Measurements from ENCODE around the gene TBXAS1. TPM values are rescaled to one million over a fixed set of nuclear protein-coding genes. Genes with fewer than 3 reads are reported as not detected.

TBXAS1 gene
- total RNA-seq, 2 donors from 2014 or later: 3.6 to 10.6 TPM

- H3K27ac ChIP-seq: no peak overlapping the region
- TF ChIP-seq CTCF (IDR thresholded peaks at IDR 0.05): no peak
- no peaks in the 10 kb centered on the region for H3K27me3 ChIP-seq
- no peaks in the 10 kb centered on the region for H3K4me1 ChIP-seq
- H3K4me3 ChIP-seq: no peak overlapping the region
- DNase-seq (no peak), ATAC-seq (no peak)
- no peaks in the 10 kb centered on the region for H3K36me3 ChIP-seq (replicated peaks in 1 of 2; ENCODE audit: insufficient read depth in 1 of 2, low read depth in 2 of 2)
- 74 to 79% methylated on average over 6 of the region's 6 CpGs for WGBS, 2 donors
- no peaks in the 10 kb centered on the region for H3K9me3 ChIP-seq
- intact Hi-C loops (cut with DNase I): no loop called here
These were observed 66.2 kb downstream of the TBXAS1 start for GRCh38 chr7:139895141-139895829.

GRCh38 chr7:139896288-139896687 is 67.2 kb downstream of the TBXAS1 start:
- ATAC-seq (no peak), DNase-seq (no peak)
- Histone ChIP-seq H3K36me3 (replicated peaks in 1 of 2; ENCODE audit: insufficient read depth in 1 of 2, low read depth in 2 of 2) (no peaks in the 10 kb centered on the region), H3K4me1 (no peaks in the 10 kb centered on the region), H3K4me3 (no peak overlapping the region), H3K27ac (no peak overlapping the region), H3K27me3 (no peaks in the 10 kb centered on the region), H3K9me3 (no peaks in the 10 kb centered on the region)
- intact Hi-C loops (cut with DNase I): no loop called here
- no peak for TF ChIP-seq POLR2A (IDR thresholded peaks at IDR 0.05)
- TF ChIP-seq CTCF (IDR thresholded peaks at IDR 0.05): no peak
- 84 to 92% methylated on average over 3 of the region's 3 CpGs for WGBS, 2 donors

GRCh38 chr7:139896831-139897230 is 67.8 kb downstream of the TBXAS1 start:
- DNase-seq (no peak), ATAC-seq (no peak)
- no peaks in the 10 kb centered on the region for H3K27me3 ChIP-seq
- H3K4me1 ChIP-seq: no peaks in the 10 kb centered on the region
- intact Hi-C loops (cut with DNase I): no loop called here
- H3K27ac ChIP-seq: no peak overlapping the region
- H3K4me3 ChIP-seq: no peak overlapping the region
- 68 to 69% methylated on average over 6 of the region's 6 CpGs for WGBS, 2 donors
- no peak for TF ChIP-seq CTCF (IDR thresholded peaks at IDR 0.05)
- TF ChIP-seq POLR2A (IDR thresholded peaks at IDR 0.05): no peak
- no peaks in the 10 kb centered on the region for H3K9me3 ChIP-seq
- H3K36me3 ChIP-seq (replicated peaks in 1 of 2; ENCODE audit: insufficient read depth in 1 of 2, low read depth in 2 of 2): no peaks in the 10 kb centered on the region

GRCh38 chr7:139897422-139898090 is 68.5 kb downstream of the TBXAS1 start:
- no peak for DNase-seq
- no peaks in the 10 kb centered on the region for H3K9me3 ChIP-seq

More at GRCh38 chr7:139897422-139898090, 68.5 kb downstream of the TBXAS1 start:
- Histone ChIP-seq H3K4me1 (no peaks in the 10 kb centered on the region), H3K27me3 (no peaks in the 10 kb centered on the region), H3K4me3 (no peak overlapping the region), H3K27ac (no peak overlapping the region), H3K36me3 (replicated peaks in 1 of 2; ENCODE audit: insufficient read depth in 1 of 2, low read depth in 2 of 2) (no peaks in the 10 kb centered on the region)
- no peak for TF ChIP-seq POLR2A (IDR thresholded peaks at IDR 0.05)
- no peak for TF ChIP-seq CTCF (IDR thresholded peaks at IDR 0.05)
- WGBS, 2 donors: 61 to 67% methylated on average over 5 of the region's 5 CpGs
- intact Hi-C loops (cut with DNase I): no loop called here
- ATAC-seq: no peak
